Measurements from ENCODE around the gene CFD.
"Not testable (repeated sequence)": the region's sequence is repeated elsewhere in the genome, so short reads cannot be mapped to it uniquely, and the experiment has no call there.

The CFD gene

GRCh38 chr19:858868-859843, at the start of gene CFD:
CFD (plus strand) TSS chr19:859664; CDS start chr19:859690, 26 bp downstream.
- no peak for DNase-seq (ENCODE audit: low read depth)

GRCh38 chr19:810077-810855, 49.2 kb upstream of the CFD start:
- DNase-seq (ENCODE audit: low read depth) = no peak

- DNase-seq (ENCODE audit: low read depth) = no peak
Measured at GRCh38 chr19:810883-811489, 48.5 kb upstream of the CFD start.

GRCh38 chr19:811506-812048, 47.9 kb upstream of the CFD start:
- no peak for DNase-seq (ENCODE audit: low read depth)

GRCh38 chr19:812049-812746, 47.3 kb upstream of the CFD start:
- no peak for DNase-seq (ENCODE audit: low read depth)

GRCh38 chr19:812747-813218, 46.7 kb upstream of the CFD start:
- no peak for DNase-seq (ENCODE audit: low read depth)

GRCh38 chr19:813219-814151, 46.0 kb upstream of the CFD start:
- DNase-seq (ENCODE audit: low read depth) = no peak

GRCh38 chr19:814152-815078, 45.0 kb upstream of the CFD start:
- DNase-seq (ENCODE audit: low read depth) = no peak

GRCh38 chr19:815079-815774, 44.2 kb upstream of the CFD start:
- DNase-seq (ENCODE audit: low read depth) = no peak

- DNase-seq (ENCODE audit: low read depth) = no peak
Measured at GRCh38 chr19:815775-816499, 43.5 kb upstream of the CFD start.

- DNase-seq (ENCODE audit: low read depth) = no peak
Measured at GRCh38 chr19:816500-816857, 43.0 kb upstream of the CFD start.

- not testable (repeated sequence) for DNase-seq (ENCODE audit: low read depth)
Measured at GRCh38 chr19:820212-820611, 39.3 kb upstream of the CFD start.

GRCh38 chr19:821231-821824, 38.1 kb upstream of the CFD start:
- DNase-seq (ENCODE audit: low read depth) = no peak

- DNase-seq (ENCODE audit: low read depth) = no peak
Measured at GRCh38 chr19:821825-822503, 37.5 kb upstream of the CFD start, which contains the start of gene PLPPR3. PLPPR3 (minus strand) TSS chr19:821955; CDS start chr19:821559, 396 bp downstream.

GRCh38 chr19:823565-824121, 35.8 kb upstream of the CFD start:
- no peak for DNase-seq (ENCODE audit: low read depth)

GRCh38 chr19:824885-825284, 34.6 kb upstream of the CFD start:
- DNase-seq (ENCODE audit: low read depth) = no peak
